ENCODE data around the gene GABRR2. TPM values are rescaled to one million over a fixed set of nuclear protein-coding genes. Genes with fewer than 3 reads are reported as not detected.
A peak's percentile ranks its signal among the peaks of the same experiment; 100 is the strongest.
"Not testable (repeated sequence)": the region's sequence is repeated elsewhere in the genome, so short reads cannot be mapped to it uniquely, and the experiment has no call there.

GABRR2 gene
- total and polyA plus RNA-seq, 7 experiments from 2014 or later = 0.40 to 1.9 (median 1.5) TPM; not detected in 2

DNA sequence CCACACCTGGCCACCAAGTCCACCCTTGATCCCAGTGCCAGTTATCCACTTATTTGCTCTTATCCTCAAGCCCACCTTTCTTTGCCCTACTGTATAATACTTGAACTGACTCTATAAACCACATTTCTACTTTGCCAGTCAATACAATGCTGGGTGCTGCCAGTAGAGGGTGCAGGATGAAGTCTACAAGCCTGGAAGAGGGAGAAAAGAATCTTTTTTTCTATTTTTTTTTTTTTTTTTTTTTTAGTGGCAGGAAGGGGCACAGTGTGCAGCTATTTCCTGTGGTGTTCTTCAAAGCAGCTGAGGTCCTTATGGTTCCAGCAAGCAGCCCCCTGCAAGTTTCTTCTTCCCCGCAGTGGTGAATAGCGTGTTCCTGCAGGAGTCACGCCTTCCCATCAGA, 75.8 kb downstream of the GABRR2 start:
- peaks cover 13 to 29% (median 19%) of the 10 kb centered on the region in 7 donors for H3K4me1 Mint-ChIP-seq
- H3K9me3 Mint-ChIP-seq = peaks cover 0 to 7% (median 0%) of the 10 kb centered on the region in 11 donors
- no peaks in the 10 kb centered on the region for H3K27me3 ChIP-seq (ENCODE audit: control insufficient read depth in 2 of 2, insufficient read depth in 2 of 2, low read length in 2 of 2)
- peaks cover 13 to 28% (median 17%) of the 10 kb centered on the region in 5 donors for H3K27me3 Mint-ChIP-seq
- ATAC-seq = peak; percentile 68
- CTCF ChIA-PET = interaction anchor here (1.1 kb wide), 1 partner anchor 257 kb away, joined by 6 read pairs; no protein-coding TSS in a partner anchor
- intact Hi-C loops (cut with micrococcal nuclease) = no loop called here
- peak in 5 of 9 donors; percentile 11 to 31 (median 27) for DNase-seq
- H3K27ac ChIP-seq (ENCODE audit: low read depth, low read length) = no peak overlapping the region
- POLR2A ChIA-PET = interaction anchor here (0.6 to 1.5 kb wide), 2 partner anchors 159 to 370 kb away, joined by 3 to 7 read pairs; partner anchors contain the start of gene PNRC1
- H3K9me3 ChIP-seq (ENCODE audit: control insufficient read depth in 2 of 3, low read length in 3 of 3) = no peaks in the 10 kb centered on the region
- H3K4me1 ChIP-seq (ENCODE audit: control insufficient read depth in 2 of 2, insufficient read depth in 2 of 2, low read length in 2 of 2) = peaks cover 6 to 8% of the 10 kb centered on the region in 2 donors
- H3K4me3 Mint-ChIP-seq = peak overlapping the region in 6 of 10 donors; percentile 8 to 63 (median 16)
- H3K4me3 ChIP-seq (ENCODE audit: low read length) = no peak overlapping the region
- peak overlapping the region in 1 of 9 donors; percentile 41 for H3K27ac Mint-ChIP-seq
- H3K36me3 Mint-ChIP-seq = peaks cover 0 to 4% (median 0%) of the 10 kb centered on the region in 5 donors
- H3K36me3 ChIP-seq (ENCODE audit: control insufficient read depth in 2 of 3, insufficient read depth in 3 of 3, low read length in 3 of 3) = no peaks in the 10 kb centered on the region

GRCh38 chr6:89237158-89237557, 77.9 kb downstream of the GABRR2 start:
- H3K36me3 Mint-ChIP-seq = peaks cover 0 to 4% (median 0%) of the 10 kb centered on the region in 5 donors
- H3K27me3 Mint-ChIP-seq = peaks cover 24 to 39% (median 35%) of the 10 kb centered on the region in 5 donors
- intact Hi-C loops (cut with micrococcal nuclease) = no loop called here
- ATAC-seq (no peak), DNase-seq (no peak)
- peaks cover 6 to 8% of the 10 kb centered on the region in 2 donors for H3K4me1 ChIP-seq (ENCODE audit: control insufficient read depth in 2 of 2, insufficient read depth in 2 of 2, low read length in 2 of 2)
- no peak overlapping the region for H3K4me3 Mint-ChIP-seq
- H3K9me3 ChIP-seq (ENCODE audit: control insufficient read depth in 2 of 3, low read length in 3 of 3) = no peaks in the 10 kb centered on the region
- H3K9me3 Mint-ChIP-seq = peaks cover 0 to 7% (median 0%) of the 10 kb centered on the region in 11 donors
- peaks cover 13 to 29% (median 21%) of the 10 kb centered on the region in 7 donors for H3K4me1 Mint-ChIP-seq
- H3K27ac Mint-ChIP-seq = no peak overlapping the region
- CTCF ChIA-PET = no interaction called here
- H3K36me3 ChIP-seq (ENCODE audit: control insufficient read depth in 2 of 3, insufficient read depth in 3 of 3, low read length in 3 of 3) = no peaks in the 10 kb centered on the region
- H3K27ac ChIP-seq (ENCODE audit: low read depth, low read length) = no peak overlapping the region
- H3K4me3 ChIP-seq (ENCODE audit: low read length) = no peak overlapping the region
- H3K27me3 ChIP-seq (ENCODE audit: control insufficient read depth in 2 of 2, insufficient read depth in 2 of 2, low read length in 2 of 2) = no peaks in the 10 kb centered on the region
- POLR2A ChIA-PET = interaction anchor here (0.6 to 1.1 kb wide), 2 partner anchors 158 to 1803 kb away, joined by 3 read pairs; no protein-coding TSS in a partner anchor

DNA sequence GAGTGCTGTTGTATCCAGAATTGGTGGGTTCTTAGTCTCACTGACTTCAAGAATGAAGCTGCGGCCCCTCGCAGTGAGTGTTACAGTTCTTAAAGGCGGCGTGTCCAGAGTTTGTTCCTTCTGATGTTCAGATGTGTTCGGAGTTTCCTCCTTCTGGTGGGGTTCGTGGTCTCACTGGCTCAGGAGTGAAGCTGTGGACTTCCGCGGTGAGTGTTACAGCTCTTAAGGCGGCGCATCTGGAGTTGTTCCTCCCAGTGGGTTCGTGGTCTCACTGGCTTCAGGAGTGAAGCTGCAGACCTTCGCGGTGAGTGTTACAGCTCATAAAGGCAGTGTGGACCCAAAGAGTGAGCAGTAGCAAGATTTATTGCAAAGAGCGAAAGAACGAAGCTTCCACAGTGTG, 81.5 kb downstream of the GABRR2 start:
- H3K36me3 Mint-ChIP-seq; H3K4me3 ChIP-seq (ENCODE audit: low read length); CTCF ChIA-PET; DNase-seq; H3K27ac ChIP-seq (ENCODE audit: low read depth, low read length); H3K4me1 ChIP-seq (ENCODE audit: control insufficient read depth in 2 of 2, insufficient read depth in 2 of 2, low read length in 2 of 2); H3K36me3 ChIP-seq (ENCODE audit: control insufficient read depth in 2 of 3, insufficient read depth in 3 of 3, low read length in 3 of 3); ATAC-seq; H3K9me3 ChIP-seq (ENCODE audit: control insufficient read depth in 2 of 3, low read length in 3 of 3); H3K27me3 ChIP-seq (ENCODE audit: control insufficient read depth in 2 of 2, insufficient read depth in 2 of 2, low read length in 2 of 2); intact Hi-C loops (cut with micrococcal nuclease); POLR2A ChIA-PET: not testable (repeated sequence)
- Mint-ChIP-seq H3K4me3 (peak overlapping the region; percentile 42 to 82 (median 72)), H3K9me3 (peaks cover 0 to 15% (median 4%) of the 10 kb centered on the region in 11 donors), H3K4me1 (peaks cover 0 to 14% (median 5%) of the 10 kb centered on the region in 7 donors), H3K27ac (peak overlapping the region in 2 of 9 donors; percentile 34 to 71), H3K27me3 (peaks cover 28 to 45% (median 42%) of the 10 kb centered on the region in 5 donors)

DNA sequence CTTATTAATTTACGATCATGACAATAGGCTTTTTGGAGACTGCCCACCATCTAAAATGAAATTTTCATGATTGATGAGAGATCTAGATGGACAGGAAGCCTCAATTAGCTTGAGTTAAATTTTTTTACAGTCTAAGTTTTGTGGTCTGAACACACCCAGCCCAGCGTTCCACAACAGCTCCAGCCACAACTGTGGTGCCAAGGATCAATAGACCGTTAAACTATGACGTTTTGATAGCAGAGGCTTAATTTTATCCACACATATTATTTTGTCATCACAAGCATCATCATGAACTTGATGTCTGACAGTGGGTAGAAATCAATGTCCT, 92.4 kb downstream of the GABRR2 start:
- H3K9me3 Mint-ChIP-seq = peaks cover 0 to 6% (median 0%) of the 10 kb centered on the region in 11 donors
- Histone ChIP-seq H3K27me3 (ENCODE audit: control insufficient read depth in 2 of 2, insufficient read depth in 2 of 2, low read length in 2 of 2) (no peaks in the 10 kb centered on the region), H3K4me1 (ENCODE audit: control insufficient read depth in 2 of 2, insufficient read depth in 2 of 2, low read length in 2 of 2) (no peaks in the 10 kb centered on the region), H3K27ac (ENCODE audit: low read depth, low read length) (no peak overlapping the region), H3K4me3 (ENCODE audit: low read length) (no peak overlapping the region), H3K9me3 (ENCODE audit: control insufficient read depth in 2 of 3, low read length in 3 of 3) (no peaks in the 10 kb centered on the region), H3K36me3 (ENCODE audit: control insufficient read depth in 2 of 3, insufficient read depth in 3 of 3, low read length in 3 of 3) (no peaks in the 10 kb centered on the region)
- ChIA-PET POLR2A (no interaction called here), CTCF (no interaction called here)
- H3K27me3 Mint-ChIP-seq = peaks cover 0 to 8% (median 4%) of the 10 kb centered on the region in 5 donors
- no peaks in the 10 kb centered on the region for H3K4me1 Mint-ChIP-seq
- no peak overlapping the region for H3K27ac Mint-ChIP-seq
- no peak for DNase-seq
- ATAC-seq = no peak
- no peaks in the 10 kb centered on the region for H3K36me3 Mint-ChIP-seq
- intact Hi-C loops (cut with micrococcal nuclease) = no loop called here
- no peak overlapping the region for H3K4me3 Mint-ChIP-seq

- Mint-ChIP-seq H3K9me3 (peaks cover 0 to 6% (median 0%) of the 10 kb centered on the region in 11 donors), H3K36me3 (no peaks in the 10 kb centered on the region), H3K27ac (no peak overlapping the region), H3K4me3 (no peak overlapping the region), H3K27me3 (peaks cover 0 to 14% (median 9%) of the 10 kb centered on the region in 5 donors), H3K4me1 (no peaks in the 10 kb centered on the region)
- Histone ChIP-seq H3K4me1 (ENCODE audit: control insufficient read depth in 2 of 2, insufficient read depth in 2 of 2, low read length in 2 of 2) (no peaks in the 10 kb centered on the region), H3K27ac (ENCODE audit: low read depth, low read length) (no peak overlapping the region), H3K9me3 (ENCODE audit: control insufficient read depth in 2 of 3, low read length in 3 of 3) (no peaks in the 10 kb centered on the region), H3K27me3 (ENCODE audit: control insufficient read depth in 2 of 2, insufficient read depth in 2 of 2, low read length in 2 of 2) (no peaks in the 10 kb centered on the region), H3K36me3 (ENCODE audit: control insufficient read depth in 2 of 3, insufficient read depth in 3 of 3, low read length in 3 of 3) (no peaks in the 10 kb centered on the region), H3K4me3 (ENCODE audit: low read length) (no peak overlapping the region)
- ChIA-PET CTCF (no interaction called here), POLR2A (no interaction called here)
- DNase-seq (no peak), ATAC-seq (no peak)
- intact Hi-C loops (cut with micrococcal nuclease) = no loop called here
These were observed 93.0 kb downstream of the GABRR2 start for GRCh38 chr6:89221971-89222711.

DNA sequence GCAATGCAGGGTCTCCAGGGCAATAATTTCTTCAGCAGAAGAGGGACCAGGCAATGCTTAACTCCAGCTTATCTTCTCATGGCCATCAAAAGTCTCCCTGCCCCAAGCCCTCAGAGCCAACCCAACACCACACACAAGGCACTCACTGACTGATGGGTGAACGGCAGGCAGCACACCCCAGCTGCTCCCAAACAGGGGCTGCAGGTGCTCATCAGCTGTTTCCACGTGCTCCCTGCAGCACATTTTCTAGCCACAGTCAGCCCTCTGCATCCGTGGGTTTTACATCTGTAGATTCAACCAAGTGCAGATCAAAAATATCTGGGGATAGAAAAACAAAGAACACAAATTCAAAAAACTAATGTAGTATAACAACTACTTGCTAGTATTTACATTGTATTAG, 94.0 kb downstream of the GABRR2 start:
- H3K9me3 Mint-ChIP-seq = peaks cover 0 to 6% (median 0%) of the 10 kb centered on the region in 11 donors
- POLR2A ChIA-PET = no interaction called here

More for the DNA sequence above, 94.0 kb downstream of the GABRR2 start:
- peaks cover 0 to 22% (median 10%) of the 10 kb centered on the region in 5 donors for H3K27me3 Mint-ChIP-seq
- no peaks in the 10 kb centered on the region for H3K36me3 Mint-ChIP-seq
- H3K27ac Mint-ChIP-seq = no peak overlapping the region
- no peaks in the 10 kb centered on the region for H3K27me3 ChIP-seq (ENCODE audit: control insufficient read depth in 2 of 2, insufficient read depth in 2 of 2, low read length in 2 of 2)
- no peak overlapping the region for H3K4me3 ChIP-seq (ENCODE audit: low read length)
- no peak overlapping the region for H3K27ac ChIP-seq (ENCODE audit: low read depth, low read length)
- no peaks in the 10 kb centered on the region for H3K36me3 ChIP-seq (ENCODE audit: control insufficient read depth in 2 of 3, insufficient read depth in 3 of 3, low read length in 3 of 3)
- CTCF ChIA-PET = no interaction called here
- intact Hi-C loops (cut with micrococcal nuclease) = no loop called here
- no peaks in the 10 kb centered on the region for H3K4me1 Mint-ChIP-seq
- DNase-seq (no peak), ATAC-seq (no peak)
- H3K9me3 ChIP-seq (ENCODE audit: control insufficient read depth in 2 of 3, low read length in 3 of 3) = no peaks in the 10 kb centered on the region
- H3K4me3 Mint-ChIP-seq = no peak overlapping the region
- no peaks in the 10 kb centered on the region for H3K4me1 ChIP-seq (ENCODE audit: control insufficient read depth in 2 of 2, insufficient read depth in 2 of 2, low read length in 2 of 2)

Data from naive thymus-derived CD4-positive, alpha-beta T cell (primary cell).